A549 (cell line): ENCODE results near the gene UBN2.
"Not testable (repeated sequence)": the region's sequence is repeated elsewhere in the genome, so short reads cannot be mapped to it uniquely, and the experiment has no call there.

Experiments
- EP300 ChIP-seq, 2 experiments: fragments of >200 bp; sonication (Bioruptor Twin); formaldehyde crosslinking; IDR thresholded peaks; 2 replicates in 1 of 2; 3 replicates in 1 of 2; pipeline ENCODE4 v1.6.1; 2016 to 2017
- FOXS1 ChIP-seq: fragments of 250-450 bp; sonication (Bioruptor Pico); IDR thresholded peaks from 2 replicates; pipeline ENCODE4 v1.5.0; 2020; ENCODE audit warnings: mild to moderate bottlenecking, moderate library complexity
- KDM1A ChIP-seq: fragments of 200-600 bp; sonication (generic); IDR thresholded peaks from 2 replicates; pipeline ENCODE4 v1.6.1; 2016; ENCODE audit warnings: low read depth, mild to moderate bottlenecking
- MAFK ChIP-seq: fragments of 450-650 bp; IDR thresholded peaks from 2 replicates; pipeline ENCODE4 v1.6.1; 2014; ENCODE audit not compliant: partially characterized antibody
- MAX ChIP-seq: IDR thresholded peaks from 2 replicates; pipeline ENCODE4 v1.6.1; 2012
- RARB ChIP-seq: fragments of 250-450 bp; sonication (Bioruptor Pico); IDR thresholded peaks from 2 replicates; pipeline ENCODE4 v1.8.0; 2021; ENCODE audit warnings: mild to moderate bottlenecking, moderate library complexity
- SMC3 ChIP-seq: fragments of >200 bp; sonication (Bioruptor Twin); formaldehyde crosslinking; IDR thresholded peaks from 3 replicates; pipeline ENCODE4 v1.6.1; 2018; ENCODE audit warnings: inconsistent platforms
- SREBF2 ChIP-seq: fragments of 450-650 bp; IDR thresholded peaks from 2 replicates; pipeline ENCODE4 v1.6.1; 2014; ENCODE audit warnings: mild to moderate bottlenecking, moderate library complexity
- TP53 ChIP-seq: fragments of 250-450 bp; sonication (Bioruptor Pico); IDR thresholded peaks from 2 replicates; pipeline ENCODE4 v1.5.0; 2021; ENCODE audit warnings: mild to moderate bottlenecking, moderate library complexity
- ZFP36 ChIP-seq: fragments of 450-650 bp; IDR thresholded peaks from 2 replicates; pipeline ENCODE4 v1.6.1; 2014; ENCODE audit warnings: borderline replicate concordance; ENCODE audit not compliant: partially characterized antibody
- TF ChIP-seq, protein P1 (sequence below): fragments of >200 bp; sonication (Bioruptor Twin); formaldehyde crosslinking; IDR thresholded peaks from 3 replicates; pipeline ENCODE4 v1.5.1; 2016
- TF ChIP-seq, protein P2 (sequence below): fragments of 450-650 bp; IDR thresholded peaks from 2 replicates; pipeline ENCODE4 v1.6.1; 2014; ENCODE audit warnings: antibody characterized with exemption
- TF ChIP-seq, protein P3 (sequence below): fragments of 150-350 bp; IDR thresholded peaks from 2 replicates; pipeline ENCODE4 v1.6.1; 2014; ENCODE audit warnings: low read depth, mild to moderate bottlenecking, low read length

- TF ChIP-seq, protein P1, sequence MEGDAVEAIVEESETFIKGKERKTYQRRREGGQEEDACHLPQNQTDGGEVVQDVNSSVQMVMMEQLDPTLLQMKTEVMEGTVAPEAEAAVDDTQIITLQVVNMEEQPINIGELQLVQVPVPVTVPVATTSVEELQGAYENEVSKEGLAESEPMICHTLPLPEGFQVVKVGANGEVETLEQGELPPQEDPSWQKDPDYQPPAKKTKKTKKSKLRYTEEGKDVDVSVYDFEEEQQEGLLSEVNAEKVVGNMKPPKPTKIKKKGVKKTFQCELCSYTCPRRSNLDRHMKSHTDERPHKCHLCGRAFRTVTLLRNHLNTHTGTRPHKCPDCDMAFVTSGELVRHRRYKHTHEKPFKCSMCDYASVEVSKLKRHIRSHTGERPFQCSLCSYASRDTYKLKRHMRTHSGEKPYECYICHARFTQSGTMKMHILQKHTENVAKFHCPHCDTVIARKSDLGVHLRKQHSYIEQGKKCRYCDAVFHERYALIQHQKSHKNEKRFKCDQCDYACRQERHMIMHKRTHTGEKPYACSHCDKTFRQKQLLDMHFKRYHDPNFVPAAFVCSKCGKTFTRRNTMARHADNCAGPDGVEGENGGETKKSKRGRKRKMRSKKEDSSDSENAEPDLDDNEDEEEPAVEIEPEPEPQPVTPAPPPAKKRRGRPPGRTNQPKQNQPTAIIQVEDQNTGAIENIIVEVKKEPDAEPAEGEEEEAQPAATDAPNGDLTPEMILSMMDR: not testable (repeated sequence)
- TF ChIP-seq FOXS1 (CRISPR knock-in tag); KDM1A; SREBF2; ZFP36; RARB (CRISPR knock-in tag); EP300 (IDR thresholded peaks at IDR 0.05); SMC3; MAFK; TP53 (CRISPR knock-in tag); MAX: not testable (repeated sequence)
- TF ChIP-seq, protein P2, sequence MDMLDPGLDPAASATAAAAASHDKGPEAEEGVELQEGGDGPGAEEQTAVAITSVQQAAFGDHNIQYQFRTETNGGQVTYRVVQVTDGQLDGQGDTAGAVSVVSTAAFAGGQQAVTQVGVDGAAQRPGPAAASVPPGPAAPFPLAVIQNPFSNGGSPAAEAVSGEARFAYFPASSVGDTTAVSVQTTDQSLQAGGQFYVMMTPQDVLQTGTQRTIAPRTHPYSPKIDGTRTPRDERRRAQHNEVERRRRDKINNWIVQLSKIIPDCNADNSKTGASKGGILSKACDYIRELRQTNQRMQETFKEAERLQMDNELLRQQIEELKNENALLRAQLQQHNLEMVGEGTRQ: not testable (repeated sequence)
- TF ChIP-seq, protein P3, sequence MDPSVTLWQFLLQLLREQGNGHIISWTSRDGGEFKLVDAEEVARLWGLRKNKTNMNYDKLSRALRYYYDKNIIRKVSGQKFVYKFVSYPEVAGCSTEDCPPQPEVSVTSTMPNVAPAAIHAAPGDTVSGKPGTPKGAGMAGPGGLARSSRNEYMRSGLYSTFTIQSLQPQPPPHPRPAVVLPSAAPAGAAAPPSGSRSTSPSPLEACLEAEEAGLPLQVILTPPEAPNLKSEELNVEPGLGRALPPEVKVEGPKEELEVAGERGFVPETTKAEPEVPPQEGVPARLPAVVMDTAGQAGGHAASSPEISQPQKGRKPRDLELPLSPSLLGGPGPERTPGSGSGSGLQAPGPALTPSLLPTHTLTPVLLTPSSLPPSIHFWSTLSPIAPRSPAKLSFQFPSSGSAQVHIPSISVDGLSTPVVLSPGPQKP: not testable (repeated sequence)
Observed at GRCh38 chr7:139226158-139226515, 4.9 kb upstream of the UBN2 start.
